ENCODE results near the gene MRAP. TPM values are rescaled to one million over a fixed set of nuclear protein-coding genes. Genes with fewer than 3 reads are reported as not detected.

MRAP gene
- total and polyA plus RNA-seq, 10 of the 15 experiments (the other 5 are each of a cell fraction or from before 2014, with no cell fraction given) = 0.34 to 1.2 TPM; not detected in 8

Other genes starting within 250 kb of the MRAP start
- 19.7 and 22.4 TPM in 2 replicates for gene MIS18A, start 19.8 kb upstream of the MRAP start, total RNA-seq (2014; rRNA removed)
- 24.1 and 24.9 TPM in 2 replicates for gene MIS18A, start 19.8 kb upstream of the MRAP start, total RNA-seq (2014; rRNA removed; fragmentation: Illumina TruSeq; extraction: Trizol)
- gene MIS18A, start 19.8 kb upstream of the MRAP start, total RNA-seq (2021) = 24.7 and 26.2 TPM in 2 replicates
- gene MIS18A, start 19.8 kb upstream of the MRAP start, polyA plus RNA-seq (2011; rRNA removed) = 23.2 and 32.7 TPM in 2 replicates
- gene MIS18A, start 19.8 kb upstream of the MRAP start, polyA plus RNA-seq (2014; fragmentation: Illumina TruSeq; extraction: Trizol) = 28.5 and 44.3 TPM in 2 replicates
- gene MIS18A, start 19.8 kb upstream of the MRAP start, polyA plus RNA-seq (2014; fragmentation: Nextera tagmentation; extraction: Ambion mirVana) = 10 to 100 TPM in 1 of 2 experiments, 1 to 10 TPM in 1; 6.5 to 21.4 TPM
- 23.4 and 27.8 TPM in 2 replicates for gene MIS18A, start 19.8 kb upstream of the MRAP start, polyA plus RNA-seq (2014; rRNA removed)
- gene MIS18A, start 19.8 kb upstream of the MRAP start, polyA plus RNA-seq (2016; fragmentation: Nextera tagmentation; extraction: Ambion mirVana) = 10 to 100 TPM; 45.8 to 48.9 TPM
- 13.9 and 16.6 TPM in 2 replicates for gene URB1, start 94.2 kb downstream of the MRAP start, total RNA-seq (2014; rRNA removed)
- 8.8 and 9.9 TPM in 2 replicates for gene URB1, start 94.2 kb downstream of the MRAP start, total RNA-seq (2014; rRNA removed; fragmentation: Illumina TruSeq; extraction: Trizol)
- 21.2 and 23.2 TPM in 2 replicates for gene URB1, start 94.2 kb downstream of the MRAP start, total RNA-seq (2021)
- 3.8 and 7.2 TPM in 2 replicates for gene URB1, start 94.2 kb downstream of the MRAP start, polyA plus RNA-seq (2011; rRNA removed)
- 6.5 and 8.8 TPM in 2 replicates for gene URB1, start 94.2 kb downstream of the MRAP start, polyA plus RNA-seq (2014; fragmentation: Illumina TruSeq; extraction: Trizol)
- 1 to 10 TPM in 1 of 2 experiments, under 1 TPM in 1; 0.56 to 1.2 TPM for gene URB1, start 94.2 kb downstream of the MRAP start, polyA plus RNA-seq (2014; fragmentation: Nextera tagmentation; extraction: Ambion mirVana)
- gene URB1, start 94.2 kb downstream of the MRAP start, polyA plus RNA-seq (2014; rRNA removed) = 9.1 and 11.0 TPM in 2 replicates
- 1 to 10 TPM; 9.4 to 9.5 TPM for gene URB1, start 94.2 kb downstream of the MRAP start, polyA plus RNA-seq (2016; fragmentation: Nextera tagmentation; extraction: Ambion mirVana)
- gene EVA1C, start 113.9 kb downstream of the MRAP start, total RNA-seq (2014; rRNA removed) = not detected in 2 replicates
- not detected in 2 replicates for gene EVA1C, start 113.9 kb downstream of the MRAP start, total RNA-seq (2014; rRNA removed; fragmentation: Illumina TruSeq; extraction: Trizol)
- 0.19 TPM in 1 of 2 replicates, not detected in the other for gene EVA1C, start 113.9 kb downstream of the MRAP start, total RNA-seq (2021)
- 0.16 and 0.56 TPM in 2 replicates for gene EVA1C, start 113.9 kb downstream of the MRAP start, polyA plus RNA-seq (2011; rRNA removed)
- not detected in 2 replicates for gene EVA1C, start 113.9 kb downstream of the MRAP start, polyA plus RNA-seq (2014; fragmentation: Illumina TruSeq; extraction: Trizol)
- gene EVA1C, start 113.9 kb downstream of the MRAP start, polyA plus RNA-seq (2014; fragmentation: Nextera tagmentation; extraction: Ambion mirVana) = under 1 TPM; 0.13 to 0.34 TPM
- gene EVA1C, start 113.9 kb downstream of the MRAP start, polyA plus RNA-seq (2014; rRNA removed) = not detected in 2 replicates
- gene EVA1C, start 113.9 kb downstream of the MRAP start, polyA plus RNA-seq (2016; fragmentation: Nextera tagmentation; extraction: Ambion mirVana) = not detected